GM18868 (cell line): Measurements from ENCODE around the gene USP20.
"Not testable (repeated sequence)": the region's sequence is repeated elsewhere in the genome, so short reads cannot be mapped to it uniquely, and the experiment has no call there.

Source experiments
- ATAC-seq: cut with Tn5 transposase; IDR thresholded peaks from one replicate; pipeline ENCODE4 v1.9.1; 2021; ENCODE audit warnings: mild to moderate bottlenecking, moderate library complexity; ENCODE audit not compliant: unreplicated experiment

USP20 gene

GRCh38 chr9:129889122-129889940 is 54.1 kb downstream of the USP20 start:
- no peak for ATAC-seq

DNA sequence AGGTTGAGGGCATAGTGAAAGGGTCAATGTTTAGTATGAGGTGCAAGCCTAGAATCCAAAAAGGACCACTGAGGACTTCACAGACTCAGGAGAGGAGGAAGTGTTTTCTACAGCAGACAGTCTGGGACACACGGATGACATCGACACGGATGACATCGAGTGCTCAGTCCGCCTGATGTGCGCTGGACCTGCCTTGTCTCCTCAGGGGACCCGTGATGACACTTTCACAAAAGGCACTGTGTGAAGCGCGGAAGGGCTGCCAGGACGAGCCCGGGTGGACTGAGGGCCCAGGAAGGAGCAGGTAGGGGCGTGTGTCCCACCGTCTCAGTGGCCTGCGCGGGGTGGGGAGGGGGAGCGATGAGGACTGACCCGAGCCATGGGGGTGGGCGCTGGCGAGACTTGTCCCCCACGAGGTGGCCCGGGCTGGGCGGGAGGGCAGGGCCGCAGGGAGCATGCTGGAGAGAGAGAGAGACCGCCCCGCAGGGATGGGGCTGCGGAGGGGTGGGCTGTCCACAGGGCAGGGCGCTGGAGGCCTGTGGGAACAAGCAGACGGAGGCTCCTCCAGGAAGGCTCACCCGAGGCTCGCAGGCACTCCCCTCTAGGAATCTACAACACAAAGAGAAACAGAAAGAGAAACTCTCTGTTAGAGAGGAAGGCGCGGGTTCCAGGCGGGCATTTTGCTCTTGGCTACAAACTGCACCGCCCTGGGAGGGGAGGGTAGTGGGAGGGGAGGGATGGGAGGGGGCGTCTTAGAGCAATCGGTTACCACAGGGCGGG is 54.9 kb downstream of the USP20 start:
- ATAC-seq: no peak

DNA sequence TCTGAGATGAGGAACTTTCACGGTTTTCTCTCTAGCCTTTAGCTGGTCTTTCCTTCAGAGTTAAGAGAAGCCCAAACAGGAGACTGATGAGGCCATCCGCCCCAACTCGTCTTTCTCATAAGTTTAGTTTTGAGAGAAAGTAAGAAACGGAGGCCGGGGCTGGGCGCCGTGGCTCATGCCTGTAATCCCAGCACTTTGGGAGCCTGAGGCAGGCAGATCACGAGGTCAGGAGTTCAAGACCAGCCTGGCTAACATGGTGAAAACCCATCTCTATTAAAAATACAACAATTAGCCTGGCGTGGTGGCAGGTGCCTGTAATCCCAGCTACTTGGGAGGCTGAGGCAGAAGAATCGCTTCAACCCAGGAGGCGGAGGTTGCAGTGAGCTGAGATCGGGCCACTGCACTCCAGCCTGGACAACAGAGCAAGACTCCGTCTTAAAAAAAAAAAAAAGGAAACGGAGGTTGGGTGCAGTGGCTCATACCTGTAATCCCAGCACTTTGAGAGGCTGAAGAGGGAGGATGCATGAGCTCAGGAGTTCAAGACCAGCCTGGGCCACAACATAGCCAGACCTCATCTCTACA is 55.6 kb downstream of the USP20 start:
- not testable (repeated sequence) for ATAC-seq

DNA sequence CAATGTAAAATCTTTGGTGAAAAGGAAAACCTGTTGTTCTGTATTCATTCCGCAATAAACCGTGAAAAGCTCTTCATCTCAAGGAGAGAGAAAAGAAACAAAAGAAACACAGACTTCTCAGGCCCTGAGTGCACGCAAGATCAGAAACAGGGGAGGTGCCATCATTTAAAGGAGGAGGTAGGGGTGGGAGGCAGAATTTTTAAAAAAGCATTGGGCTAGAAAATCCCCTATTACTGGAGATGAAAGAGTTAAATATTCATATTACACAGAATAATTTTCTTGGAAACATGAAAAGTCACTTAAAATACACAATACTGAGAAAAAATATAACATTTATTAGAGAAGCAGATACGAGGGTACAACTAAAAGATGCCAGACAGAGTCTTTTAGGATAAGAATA is 56.3 kb downstream of the USP20 start:
- ATAC-seq: no peak

GRCh38 chr9:129894120-129894823 is 59.0 kb downstream of the USP20 start:
- ATAC-seq: no peak

GRCh38 chr9:129895376-129896268 is 60.4 kb downstream of the USP20 start:
- ATAC-seq: no peak

DNA sequence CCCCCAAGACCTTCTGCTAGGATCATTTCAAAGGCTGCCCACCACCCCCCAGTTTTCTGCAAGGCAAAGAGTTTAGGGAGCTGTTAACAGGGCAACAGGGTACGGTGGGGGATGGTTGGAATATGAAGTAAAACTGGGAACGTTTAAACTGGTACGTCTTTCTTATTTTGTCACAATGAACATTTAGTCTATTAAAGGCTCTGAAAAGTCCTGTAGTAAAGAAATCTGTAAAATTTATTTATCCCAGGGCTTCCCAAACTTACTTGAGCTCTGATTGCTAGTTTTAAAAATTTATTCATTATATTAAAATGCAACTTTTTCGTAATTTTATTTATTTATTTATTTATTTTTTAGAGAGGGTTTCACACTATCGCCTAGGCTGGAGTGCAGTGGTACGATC is 62.0 kb downstream of the USP20 start:
- no peak for ATAC-seq

GRCh38 chr9:129898185-129898584 is 62.9 kb downstream of the USP20 start:
- ATAC-seq: no peak

GRCh38 chr9:129899620-129900019 is 64.4 kb downstream of the USP20 start:
- ATAC-seq: no peak

- peak; percentile 82 for ATAC-seq
Observed at GRCh38 chr9:129900263-129901027, 65.2 kb downstream of the USP20 start.

- no peak for ATAC-seq
Observed at GRCh38 chr9:129901993-129902739, 66.9 kb downstream of the USP20 start.

DNA sequence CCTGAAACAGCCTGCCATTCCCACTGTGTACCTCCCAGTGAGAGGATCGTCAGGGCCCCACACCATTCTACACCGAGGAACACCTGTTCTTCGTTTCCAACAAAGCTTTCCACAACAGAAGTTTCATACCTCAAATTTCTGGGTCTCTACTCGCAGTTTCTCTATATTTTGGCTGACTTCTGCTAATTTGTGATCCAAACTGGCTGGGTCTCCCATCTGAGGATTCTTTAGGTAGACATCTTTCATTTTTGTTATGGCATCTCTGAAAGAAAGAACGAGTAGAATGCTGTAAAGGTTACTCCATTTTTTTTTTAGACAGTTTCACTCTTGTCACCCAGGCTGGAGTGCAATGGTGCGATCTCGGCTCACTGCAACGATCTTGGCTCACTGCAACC is 67.5 kb downstream of the USP20 start:
- ATAC-seq: no peak

- ATAC-seq: no peak
Observed at GRCh38 chr9:129904734-129905133, 69.5 kb downstream of the USP20 start.

- no peak for ATAC-seq
Observed at GRCh38 chr9:129906298-129906697, 71.0 kb downstream of the USP20 start.

DNA sequence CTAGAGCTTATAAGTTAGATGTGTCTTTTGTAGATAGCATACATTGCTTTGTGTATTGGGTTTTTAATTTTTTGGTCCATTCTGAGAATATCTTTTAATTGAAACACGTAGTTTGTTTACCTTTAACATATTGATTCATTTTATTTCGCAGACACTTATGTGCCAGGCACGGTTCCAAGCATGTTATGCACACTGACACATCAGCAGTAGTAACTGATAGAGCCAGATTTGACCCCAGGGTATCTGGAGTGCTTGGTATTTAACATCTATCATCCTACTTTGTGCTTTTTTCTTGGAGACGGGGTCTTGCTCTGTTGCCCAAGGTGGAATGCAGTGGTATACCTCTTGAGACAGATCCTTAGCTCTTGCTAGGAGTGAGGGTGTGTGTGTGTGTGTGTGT is 71.9 kb downstream of the USP20 start:
- no peak for ATAC-seq

DNA sequence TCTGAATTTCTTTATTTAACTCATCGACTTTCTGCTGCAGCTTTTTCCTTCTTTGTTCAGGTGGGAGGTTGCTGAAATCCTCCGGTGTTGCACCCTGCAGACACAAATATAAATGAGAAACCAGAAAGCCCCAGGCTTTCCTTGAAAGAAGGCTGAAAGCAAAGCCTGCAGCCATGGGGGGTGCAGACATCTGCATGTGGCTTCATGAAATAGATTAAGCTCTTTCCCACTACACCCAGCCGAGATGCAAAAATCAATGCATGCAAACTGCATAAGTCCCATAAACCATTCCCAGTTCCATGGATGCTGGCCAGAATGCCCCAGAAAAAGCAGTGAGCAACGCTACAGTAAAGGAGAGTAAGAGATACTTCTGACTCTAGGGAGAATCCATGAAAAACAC is 73.6 kb downstream of the USP20 start:
- ATAC-seq: no peak

DNA sequence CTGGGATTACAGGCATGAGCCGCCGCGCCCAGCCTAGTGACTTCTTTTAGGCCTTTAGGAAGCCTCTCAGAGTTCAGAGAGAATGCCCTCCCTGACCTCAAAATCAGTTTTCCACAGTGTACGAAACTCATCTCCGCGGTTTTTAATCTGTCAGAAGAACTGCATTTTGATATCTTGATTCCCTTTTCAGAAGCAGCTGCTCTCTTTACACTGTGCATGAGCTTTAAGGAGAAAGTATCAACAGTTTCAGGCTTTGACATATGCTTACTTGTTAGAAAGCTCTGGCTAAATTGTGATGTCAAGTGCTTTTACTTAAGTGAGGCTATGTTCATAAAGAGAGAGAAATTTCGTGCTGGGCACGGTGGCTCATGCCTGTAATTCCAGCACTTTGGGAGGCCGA is 74.6 kb downstream of the USP20 start:
- ATAC-seq: no peak

- no peak for ATAC-seq
Observed at GRCh38 chr9:129910628-129911567, 75.6 kb downstream of the USP20 start.
